SK-N-SH (cell line): Measurements from ENCODE around the gene SLCO2B1. TPM values are rescaled to one million over a fixed set of nuclear protein-coding genes. Genes with fewer than 3 reads are reported as not detected.

ENCODE experiments used
- CTCF ChIA-PET: fragments of 300-600, 350-600 bp; formaldehyde crosslinking; extraction: SDS; loops from one replicate; lab custom pipeline; 2021; lab: Yijun Ruan, JAX
- POLR2A ChIA-PET: fragments of 350-600 bp; sonication (Branson Sonifier 250); formaldehyde crosslinking; extraction: SDS; loops from one replicate; lab custom pipeline; 2020; ENCODE audit warnings: antibody characterized with exemption, inconsistent platforms; lab: Yijun Ruan, JAX
- DNase-seq: peaks from one replicate; pipeline ENCODE4 v3.0.0; 2012
- H2AFZ ChIP-seq: fragments of 200-600 bp; sonication (generic); 2 replicates; pipeline ENCODE4 v1.8.1; 2016; ENCODE audit warnings: antibody characterized with exemption, mild to moderate bottlenecking, low read depth
- H3F3A ChIP-seq: fragments of 200-600 bp; sonication (generic); replicated peaks from 2 replicates; pipeline ENCODE3; 2016; ENCODE audit warnings: antibody characterized with exemption, mild to moderate bottlenecking; ENCODE audit not compliant: insufficient read depth
- H3K27ac ChIP-seq, 2 experiments: fragments of 200-500 bp in 1 of 2; fragments of 200-600 bp in 1 of 2; sonication (Bioruptor generic) in 1 of 2; sonication (generic), shearing (Covaris generic) in 1 of 2; 2 replicates each; pipeline versions ENCODE4 v1.5.1 to v1.6.1; 2014 to 2016; ENCODE audit warnings: low read depth in 2 of 2, inconsistent platforms in 1 of 2, low read length in 1 of 2, mild to moderate bottlenecking in 1 of 2, mixed read lengths in 1 of 2
- H3K27me3 ChIP-seq: fragments of 200-600 bp; sonication (generic), shearing (Covaris generic); 2 replicates; pipeline ENCODE4 v1.6.1; 2016; ENCODE audit warnings: mixed run types; ENCODE audit not compliant: insufficient read depth
- H3K36me3 ChIP-seq, 2 experiments: fragments of 200-500 bp in 1 of 2; fragments of 200-600 bp in 1 of 2; sonication (Bioruptor generic) in 1 of 2; sonication (generic) in 1 of 2; replicated peaks in 1 of 2; 2 replicates each; pipeline versions ENCODE3 to v1.5.1; 2014 to 2016; ENCODE audit warnings: low read length in 1 of 2, mild to moderate bottlenecking in 1 of 2; ENCODE audit not compliant: insufficient read depth in 2 of 2, control insufficient read depth in 1 of 2
- H3K4me1 ChIP-seq, 2 experiments: fragments of 200-500 bp in 1 of 2; fragments of 200-600 bp in 1 of 2; sonication (Bioruptor generic) in 1 of 2; sonication (generic), shearing (Covaris generic) in 1 of 2; 2 replicates each; pipeline versions ENCODE4 v1.5.1 to v1.6.1; 2014 to 2016; ENCODE audit warnings: low read depth in 1 of 2, low read length in 1 of 2, mixed run types in 1 of 2; ENCODE audit not compliant: insufficient read depth in 2 of 2, control insufficient read depth in 1 of 2
- H3K4me2 ChIP-seq: fragments of 200-600 bp; sonication (generic), shearing (Covaris generic); 2 replicates; pipeline ENCODE4 v1.6.1; 2017; ENCODE audit warnings: mixed run types
- H3K4me3 ChIP-seq, 2 experiments: fragments of 200-500 bp in 1 of 2; fragments of 200-600 bp in 1 of 2; sonication (Bioruptor generic) in 1 of 2; sonication (generic), shearing (Covaris generic) in 1 of 2; 2 replicates each; pipeline versions ENCODE4 v1.5.1 to v1.8.1; 2014 to 2016; ENCODE audit warnings: low read depth in 2 of 2, inconsistent platforms in 1 of 2, low read length in 1 of 2, mild to moderate bottlenecking in 1 of 2, mixed read lengths in 1 of 2, moderate library complexity in 1 of 2
- H3K79me2 ChIP-seq: fragments of 200-600 bp; sonication (generic); 2 replicates; pipeline ENCODE4 v1.8.1; 2017; ENCODE audit warnings: mild to moderate bottlenecking; ENCODE audit not compliant: insufficient read depth
- H3K9ac ChIP-seq: fragments of 200-600 bp; sonication (generic); 2 replicates; pipeline ENCODE4 v1.6.1; 2017; ENCODE audit warnings: mixed run types
- H3K9me2 ChIP-seq: fragments of 200-600 bp; sonication (generic); 2 replicates; pipeline ENCODE4 v1.6.1; 2017; ENCODE audit warnings: mixed run types
- H3K9me3 ChIP-seq: fragments of 200-600 bp; sonication (generic); 2 replicates; pipeline ENCODE4 v1.6.1; 2017; ENCODE audit warnings: mixed run types, mild to moderate bottlenecking, moderate library complexity
- H4K20me1 ChIP-seq: fragments of 200-600 bp; sonication (generic); 2 replicates; pipeline ENCODE4 v1.6.1; 2017; ENCODE audit warnings: mild to moderate bottlenecking, mixed run types; ENCODE audit not compliant: insufficient read depth
- CTCF ChIP-seq: fragments of 200-600 bp; sonication (generic); IDR thresholded peaks from 2 replicates; pipeline ENCODE4 v1.6.1; 2017; ENCODE audit warnings: antibody characterized with exemption, mild to moderate bottlenecking, moderate library complexity
- EP300 ChIP-seq, 2 experiments: IDR thresholded peaks; 2 replicates each; pipeline versions ENCODE4 v1.4.0 to v1.6.1; 2012; ENCODE audit warnings: borderline replicate concordance in 1 of 2, low read depth in 1 of 2, low read length in 1 of 2
- EZH2phosphoT487 ChIP-seq: fragments of 200-600 bp; sonication (generic); IDR thresholded peaks from 2 replicates; pipeline ENCODE4 v1.6.1; 2017; ENCODE audit warnings: low read depth, mixed run types, mild to moderate bottlenecking, antibody characterized with exemption, moderate library complexity, borderline replicate concordance
- MXI1 ChIP-seq: IDR thresholded peaks from 2 replicates; pipeline ENCODE4 v1.6.1; 2012; ENCODE audit warnings: mild to moderate bottlenecking, low read depth, low read length, improper control_type of control experiment
- RAD21 ChIP-seq: IDR thresholded peaks from 2 replicates; pipeline ENCODE4 v1.6.1; 2012; ENCODE audit warnings: mild to moderate bottlenecking, low read length
- REST ChIP-seq: IDR thresholded peaks from 2 replicates; pipeline ENCODE4 v1.6.1; 2012; ENCODE audit warnings: mild to moderate bottlenecking, low read depth, low read length, moderate library complexity
- RFX5 ChIP-seq: IDR thresholded peaks from 2 replicates; pipeline ENCODE4 v1.6.1; 2012; ENCODE audit warnings: mild to moderate bottlenecking, improper control_type of control experiment, low read length
- RXRA ChIP-seq: IDR thresholded peaks from 2 replicates; pipeline ENCODE4 v1.4.0; 2012; ENCODE audit warnings: low read depth, mild to moderate bottlenecking, borderline replicate concordance
- SIN3A ChIP-seq: IDR thresholded peaks from 2 replicates; pipeline ENCODE4 v1.6.1; 2012; ENCODE audit warnings: low read depth, mild to moderate bottlenecking, low read length, moderate library complexity, borderline replicate concordance
- SMC3 ChIP-seq: IDR thresholded peaks from 2 replicates; pipeline ENCODE4 v1.6.1; 2012; ENCODE audit warnings: low read depth, low read length, improper control_type of control experiment
- TAF1 ChIP-seq: IDR thresholded peaks from 2 replicates; pipeline ENCODE4 v1.6.1; 2012; ENCODE audit warnings: low read depth, mild to moderate bottlenecking, low read length, moderate library complexity, borderline replicate concordance
- TEAD4 ChIP-seq: IDR thresholded peaks from 2 replicates; pipeline ENCODE4 v1.4.0; 2012; ENCODE audit warnings: mild to moderate bottlenecking, borderline replicate concordance; ENCODE audit not compliant: insufficient read depth
- YY1 ChIP-seq: IDR thresholded peaks from 2 replicates; pipeline ENCODE4 v1.4.0; 2012; ENCODE audit warnings: low read depth, mild to moderate bottlenecking
- WGBS: methylation state at CpG from one replicate; pipeline ENCODE4 v1.1.6; 2017; ENCODE audit warnings: low lambda C conversion rate; 5-methylcytosine and 5-hydroxymethylcytosine counted together
- polyA plus RNA-seq, 3 experiments: library from polyadenylated mRNA; depleted of rRNA; stranded (reverse); fragments of >200 nt; gene quantifications; 2 replicates each; pipeline ENCODE4 v1.2.3, GENCODE V29; 2012
- TF ChIP-seq, protein P1 (sequence below): IDR thresholded peaks from 2 replicates; pipeline ENCODE4 v1.4.0; 2012; ENCODE audit warnings: low read depth, borderline replicate concordance
- TF ChIP-seq, protein P2 (sequence below): fragments of 150-350 bp; IDR thresholded peaks from 2 replicates; pipeline ENCODE4 v1.6.1; 2016; ENCODE audit warnings: mild to moderate bottlenecking, low read depth, low read length

Gene SLCO2B1
- polyA plus RNA-seq, 1 of the 3 experiments (the other 2 are of a cell fraction) = 0.18 TPM

GRCh38 chr11:75205564-75206020 lies 54.7 kb downstream of the SLCO2B1 start:
- 64% methylated on average over 5 of the region's 5 CpGs for WGBS
- no peak for TF ChIP-seq RFX5
- no peak for TF ChIP-seq TEAD4
- TF ChIP-seq EP300 (IDR thresholded peaks at IDR 0.05; ENCODE audit: borderline replicate concordance in 1 of 2, low read depth in 1 of 2, low read length in 1 of 2) = no peak
- no peak for TF ChIP-seq SMC3
- TF ChIP-seq SIN3A = no peak
- no peak for TF ChIP-seq REST
- no peak for TF ChIP-seq TAF1
- TF ChIP-seq EZH2phosphoT487 = no peak
- no peak for TF ChIP-seq RAD21
- TF ChIP-seq, protein P1, sequence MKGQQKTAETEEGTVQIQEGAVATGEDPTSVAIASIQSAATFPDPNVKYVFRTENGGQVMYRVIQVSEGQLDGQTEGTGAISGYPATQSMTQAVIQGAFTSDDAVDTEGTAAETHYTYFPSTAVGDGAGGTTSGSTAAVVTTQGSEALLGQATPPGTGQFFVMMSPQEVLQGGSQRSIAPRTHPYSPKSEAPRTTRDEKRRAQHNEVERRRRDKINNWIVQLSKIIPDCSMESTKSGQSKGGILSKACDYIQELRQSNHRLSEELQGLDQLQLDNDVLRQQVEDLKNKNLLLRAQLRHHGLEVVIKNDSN = no peak
- no peak for TF ChIP-seq RXRA
- no peak for TF ChIP-seq YY1
- TF ChIP-seq CTCF = no peak
- TF ChIP-seq, protein P2, sequence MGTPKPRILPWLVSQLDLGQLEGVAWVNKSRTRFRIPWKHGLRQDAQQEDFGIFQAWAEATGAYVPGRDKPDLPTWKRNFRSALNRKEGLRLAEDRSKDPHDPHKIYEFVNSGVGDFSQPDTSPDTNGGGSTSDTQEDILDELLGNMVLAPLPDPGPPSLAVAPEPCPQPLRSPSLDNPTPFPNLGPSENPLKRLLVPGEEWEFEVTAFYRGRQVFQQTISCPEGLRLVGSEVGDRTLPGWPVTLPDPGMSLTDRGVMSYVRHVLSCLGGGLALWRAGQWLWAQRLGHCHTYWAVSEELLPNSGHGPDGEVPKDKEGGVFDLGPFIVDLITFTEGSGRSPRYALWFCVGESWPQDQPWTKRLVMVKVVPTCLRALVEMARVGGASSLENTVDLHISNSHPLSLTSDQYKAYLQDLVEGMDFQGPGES = no peak
- TF ChIP-seq MXI1 = no peak
- Histone ChIP-seq H3K4me1 (peaks cover 0 to 9% of the 10 kb centered on the region in 2 experiments; a peak in 1 of 4 replicates), H4K20me1 (no peaks in the 10 kb centered on the region), H3K36me3 (no peaks in the 10 kb centered on the region), H3K9ac (no peak overlapping the region), H2AFZ (no peak overlapping the region), H3K27me3 (no peaks in the 10 kb centered on the region; the same call in 1 of the 2 replicates), H3K79me2 (no peaks in the 10 kb centered on the region), H3K4me3 (no peak overlapping the region), H3F3A (no peaks in the 10 kb centered on the region), H3K9me2 (no peaks in the 10 kb centered on the region), H3K9me3 (no peaks in the 10 kb centered on the region), H3K4me2 (no peak overlapping the region), H3K27ac (no peak overlapping the region)
- no peak for DNase-seq
- ChIA-PET CTCF (interaction anchor here (0.6 to 16.0 kb wide), 48 partner anchors 9 to 423 kb away, joined by 3 to 630 read pairs (median 6); partner anchors contain the start of genes SLCO2B1 and TPBGL), POLR2A (interaction anchor here (1.1 kb wide), 2 partner anchors 59 to 63 kb away, joined by 5 to 9 read pairs; no protein-coding TSS in a partner anchor)
